HepG2 (cell line): ENCODE results near the gene TMCC2. TPM values are rescaled to one million over a fixed set of nuclear protein-coding genes. Genes with fewer than 3 reads are reported as not detected.

Experiments
- ATAC-seq: fragments of 200-7000 bp; cut with Tn5 transposase; 3 replicates; pipeline ENCODE4 v1.9.1; 2020; ENCODE audit warnings: mild to moderate bottlenecking, moderate library complexity
- BruUV-seq: library from RNA; stranded (reverse); fragments of 400-500 nt; replicated peaks from 2 replicates; lab custom pipeline; 2021; lab: Mats Ljungman, UMichigan
- CTCF ChIA-PET: fragments of 300-600 bp; formaldehyde crosslinking; extraction: SDS; loops from one replicate; lab custom pipeline; 2021; ENCODE audit warnings: low total read pairs, inconsistent platforms, low intra/inter-chr PET ratio; lab: Yijun Ruan, JAX
- POLR2A ChIA-PET: fragments of 350-600 bp; sonication (Branson Sonifier 250); formaldehyde crosslinking; loops from one replicate; lab custom pipeline; 2020; ENCODE audit warnings: antibody characterized with exemption, inconsistent platforms; lab: Yijun Ruan, JAX
- DNase-seq: peaks from one replicate; pipeline ENCODE4 v3.0.0-alpha.2; 2015; ENCODE audit warnings: low spot score
- FAIRE-seq: peaks from 3 replicates; lab custom pipeline; 2011; peaks lifted over from hg19 to GRCh38; lab: Jason Lieb, UNC
- H2AFZ ChIP-seq: one replicate; pipeline ENCODE4 v1.6.1; 2011; ENCODE audit warnings: low read length, inconsistent platforms
- H3K27ac ChIP-seq: fragments of 300-600 bp; 3 replicates; pipeline ENCODE4 v1.8.0; 2011; ENCODE audit warnings: mixed run types, mild to moderate bottlenecking, mixed read lengths, low read length, inconsistent platforms; ENCODE audit not compliant: insufficient read depth; ENCODE audit errors: extremely low read length
- H3K27me3 ChIP-seq, 2 experiments: fragments of 200-600 bp in 1 of 2; 2 replicates in 1 of 2; 3 replicates in 1 of 2; pipeline versions ENCODE4 v1.6.0 to v1.8.0; 2011; ENCODE audit warnings: low read length in 2 of 2, mild to moderate bottlenecking in 2 of 2, moderate library complexity in 2 of 2, inconsistent platforms in 1 of 2; ENCODE audit not compliant: insufficient read depth in 2 of 2, control insufficient read depth in 1 of 2
- H3K36me3 ChIP-seq, 2 experiments: fragments of 200-600 bp in 1 of 2; replicated peaks in 1 of 2; 2 replicates in 1 of 2; 3 replicates in 1 of 2; pipeline versions ENCODE4 v1.5.1 to v1.8.0; 2011; ENCODE audit warnings: low read length in 2 of 2, inconsistent platforms in 1 of 2; ENCODE audit not compliant: insufficient read depth in 2 of 2, control insufficient read depth in 1 of 2
- H3K4me1 ChIP-seq: 2 replicates; pipeline ENCODE4 v1.5.1; 2012; ENCODE audit warnings: low read length, inconsistent platforms; ENCODE audit not compliant: insufficient read depth
- H3K4me2 ChIP-seq: 2 replicates; pipeline ENCODE4 v1.6.0; 2011; ENCODE audit warnings: low read depth, low read length, inconsistent platforms
- H3K4me3 ChIP-seq, 3 experiments: fragments of 200-600 bp in 1 of 3; sonication (generic), shearing (Covaris generic) in 1 of 3; replicated peaks in 1 of 3; 2 replicates each; pipeline ENCODE4 v1.5.1; 2011 to 2016; ENCODE audit warnings: low read length in 3 of 3, inconsistent platforms in 2 of 3, low read depth in 2 of 3, mild to moderate bottlenecking in 2 of 3, control low read depth in 1 of 3, mixed read lengths in 1 of 3; ENCODE audit not compliant: insufficient read depth in 1 of 3
- H3K79me2 ChIP-seq: one replicate; pipeline ENCODE4 v1.6.1; 2011; ENCODE audit warnings: low read length, inconsistent platforms; ENCODE audit not compliant: insufficient read depth
- H3K9ac ChIP-seq: 2 replicates; pipeline ENCODE4 v1.6.0; 2011; ENCODE audit warnings: mild to moderate bottlenecking, low read depth, low read length, inconsistent platforms; ENCODE audit not compliant: insufficient read depth
- H3K9me3 ChIP-seq: 2 replicates; pipeline ENCODE4 v1.5.1; 2012; ENCODE audit warnings: mild to moderate bottlenecking, low read length
- H4K20me1 ChIP-seq: 2 replicates; pipeline ENCODE4 v1.6.0; 2011; ENCODE audit warnings: inconsistent platforms, mild to moderate bottlenecking, low read length, moderate library complexity; ENCODE audit not compliant: insufficient read depth
- ATF7 ChIP-seq, 2 experiments: fragments of 450-650 bp in 1 of 2; sonication (generic) in 1 of 2; formaldehyde crosslinking in 1 of 2; IDR thresholded peaks; 2 replicates each; pipeline versions ENCODE4 v1.4.0 to v1.6.1; 2016 to 2020; ENCODE audit warnings: antibody characterized with exemption in 1 of 2, mild to moderate bottlenecking in 1 of 2, missing genetic modification reagents in 1 of 2
- BRCA1 ChIP-seq: sonication (generic); formaldehyde crosslinking; IDR thresholded peaks from 2 replicates; pipeline ENCODE4 v1.4.0; 2020; ENCODE audit warnings: missing genetic modification reagents
- JUND ChIP-seq: sonication (generic); formaldehyde crosslinking; IDR thresholded peaks from 2 replicates; pipeline ENCODE4 v1.8.0; 2022; ENCODE audit warnings: mild to moderate bottlenecking, missing genetic modification reagents
- PCBP1 ChIP-seq: fragments of 200-400 bp; formaldehyde crosslinking; IDR thresholded peaks from 2 replicates; pipeline ENCODE4 v1.6.1; 2017; ENCODE audit warnings: mild to moderate bottlenecking, low read depth, low read length, borderline replicate concordance
- ZFP82 ChIP-seq: sonication (generic); formaldehyde crosslinking; IDR thresholded peaks from 2 replicates; pipeline ENCODE4 v1.5.1; 2020; ENCODE audit warnings: mild to moderate bottlenecking, missing genetic modification reagents, borderline replicate concordance
- ZNF205 ChIP-seq: IDR thresholded peaks from 2 replicates; pipeline ENCODE4 v1.6.1; 2018; ENCODE audit warnings: missing biosample characterization, missing genetic modification reagents
- ZNF530 ChIP-seq: sonication (generic); formaldehyde crosslinking; IDR thresholded peaks from 2 replicates; pipeline ENCODE4 v1.5.0; 2020; ENCODE audit warnings: low read depth, mild to moderate bottlenecking, missing genetic modification reagents
- WGBS: methylation state at CpG from one replicate; pipeline ENCODE4 v1.1.6; 2017; ENCODE audit warnings: low lambda C conversion rate; 5-methylcytosine and 5-hydroxymethylcytosine counted together
- in situ Hi-C: cut with HindIII; loops from 2 replicates; pipeline ENCODE4 v1.10.0; 2017; ENCODE audit warnings: low pct_unique_long_range_greater_than_20kb; ENCODE audit not compliant: extremely low pct_ligation_motif_present
- intact Hi-C: fragments of 100-400 bp; cut with micrococcal nuclease; formaldehyde crosslinking; loops from one replicate; pipeline ENCODE4 v1.10.0; 2022; ENCODE audit not compliant: unreplicated experiment
- polyA plus RNA-seq, 8 experiments: library from polyadenylated mRNA; depleted of rRNA in 3 of 8; stranded (reverse) in 7 of 8; unstranded in 1 of 8; fragments of >200 nt; fragmentation: Illumina TruSeq in 4 of 8; extraction: Trizol in 4 of 8; gene quantifications; 2 replicates each; pipeline versions ENCODE4 v1.2.1 to v1.2.3, GENCODE V29; 2011 to 2016; ENCODE audit warnings: low read depth in 4 of 8, missing spikeins in 1 of 8, mixed read lengths in 1 of 8; ENCODE audit not compliant: insufficient read depth in 1 of 8
- total RNA-seq, 5 experiments: library from RNA; depleted of rRNA; stranded (reverse); fragments of >200 nt; fragmentation: Illumina TruSeq; extraction: Trizol; gene quantifications; 2 replicates each; pipeline ENCODE4 v1.2.3, GENCODE V29; 2016; ENCODE audit warnings: low read depth in 1 of 5

TMCC2 gene
- total and polyA plus RNA-seq, 2 of the 13 experiments (the other 11 are each of a cell fraction or from before 2014, with no cell fraction given) = 0.12 to 0.24 TPM

DNA sequence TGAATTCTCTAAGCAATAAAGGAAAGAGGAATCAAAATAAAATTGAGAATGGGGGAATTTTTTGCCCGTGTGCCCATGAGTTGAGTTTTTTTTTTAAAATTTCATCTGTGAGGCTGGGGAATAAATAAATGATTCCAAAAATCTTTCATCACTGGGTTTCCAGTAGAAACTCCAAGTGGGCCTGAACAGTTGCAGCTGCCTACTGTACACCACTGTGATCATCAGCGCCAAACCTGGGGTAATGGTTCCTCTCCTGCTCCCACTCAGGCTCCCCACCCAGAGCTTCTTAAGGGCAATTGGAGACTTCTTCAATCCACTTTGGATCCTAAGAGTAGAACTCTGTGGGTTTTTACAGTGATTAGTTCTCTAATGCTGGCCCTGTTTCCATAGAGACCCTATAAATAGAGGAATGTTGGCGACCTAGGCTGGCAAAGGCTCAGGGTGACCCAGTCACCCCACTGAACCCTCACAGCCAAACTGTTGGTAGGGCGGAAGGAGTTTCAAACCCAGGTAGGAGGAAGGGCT lies 9.3 kb downstream of the TMCC2 start (continued):
- no peak for TF ChIP-seq ZNF530 (CRISPR knock-in tag)
- no peak for TF ChIP-seq PCBP1

- no peak for TF ChIP-seq ZNF205 (CRISPR knock-in tag)
- TF ChIP-seq ATF7 (IDR thresholded peaks at IDR 0.05) = no peak
- no peak for TF ChIP-seq ATF7 (CRISPR knock-in tag; IDR thresholded peaks at IDR 0.05)
- no peak for TF ChIP-seq ZFP82 (CRISPR knock-in tag)
- no peak for TF ChIP-seq JUND (CRISPR knock-in tag)
- no peak for TF ChIP-seq BRCA1
- Histone ChIP-seq H2AFZ (no peak overlapping the region), H3K4me3 (no peak overlapping the region), H3K4me2 (no peak overlapping the region), H3K9me3 (no peaks in the 10 kb centered on the region), H3K79me2 (no peaks in the 10 kb centered on the region), H3K4me1 (no peaks in the 10 kb centered on the region), H3K9ac (no peak overlapping the region), H4K20me1 (no peaks in the 10 kb centered on the region), H3K36me3 (no peaks in the 10 kb centered on the region), H3K27me3 (peaks cover 2 to 66% of the 10 kb centered on the region in 2 experiments; a peak in 4 of 5 replicates), H3K27ac (no peak overlapping the region)
- ATAC-seq (no peak), DNase-seq (no peak), FAIRE-seq (no peak)
- intact Hi-C loops = no loop called here
- BruUV-seq = no TSS peak
- ChIA-PET POLR2A (interaction anchor here (1.1 kb wide), 1 partner anchor 10 kb away, joined by 3 read pairs; the partner anchor contains the start of gene TMCC2), CTCF (no interaction called here)
- 31% methylated on average over 12 of the region's 12 CpGs for WGBS
- in situ Hi-C loops = no loop called here
These were observed 10.1 kb downstream of the TMCC2 start for GRCh38 chr1:205237526-205238484.
